T-helper 1 cell treated with Interleukin-12 subunit alpha and Interleukin-12 subunit beta and Interleukin-4 antibody, amounts not matched to agents 30 ng/mL and 1 ng/mL, for 36 hours (primary cell): ENCODE results near the gene FAM204A. TPM values are rescaled to one million over a fixed set of nuclear protein-coding genes. Genes with fewer than 3 reads are reported as not detected.

Experiments
- intact Hi-C: fragments of 100-400 bp; cut with micrococcal nuclease; formaldehyde crosslinking; loops from one replicate; pipeline ENCODE4 v1.15.1; 2024
- total RNA-seq: library from RNA; stranded (reverse); gene quantifications from 2 replicates; pipeline ENCODE4 v1.2.3, GENCODE V29; 2022

FAM204A gene
- total RNA-seq, 1 donor from 2014 or later, result 58.7 TPM

- intact Hi-C loops, result no loop called here
Observed at GRCh38 chr10:118286051-118286838, 55.9 kb downstream of the FAM204A start.

GRCh38 chr10:118282670-118283069, 59.5 kb downstream of the FAM204A start:
- intact Hi-C loops, result no loop called here

DNA sequence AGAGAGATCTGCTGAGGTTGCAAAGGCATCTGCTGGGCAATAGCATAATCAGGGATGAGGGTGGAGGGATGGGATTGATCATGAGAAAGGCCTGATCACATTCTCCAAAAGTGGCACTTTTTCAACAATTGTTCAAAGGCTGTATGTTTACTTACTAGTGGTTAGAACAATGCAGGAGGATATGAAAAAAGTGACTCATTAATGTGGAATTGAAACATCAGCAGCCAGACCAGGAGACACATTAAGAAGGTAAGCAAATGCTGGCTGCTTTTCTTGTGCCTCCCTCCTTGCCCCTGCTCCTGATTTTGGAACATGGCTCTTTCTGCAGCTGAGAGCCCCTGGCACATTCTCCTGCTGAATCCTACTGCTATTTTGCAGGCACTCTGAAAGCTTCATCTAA, 63.5 kb downstream of the FAM204A start:
- intact Hi-C loops, result no loop called here

- intact Hi-C loops, result no loop called here
Observed at GRCh38 chr10:118277871-118278270, 64.3 kb downstream of the FAM204A start.

- intact Hi-C loops, result no loop called here
Observed at GRCh38 chr10:118276727-118277126, 65.4 kb downstream of the FAM204A start.

- intact Hi-C loops, result no loop called here
Observed at GRCh38 chr10:118276204-118276603, 65.9 kb downstream of the FAM204A start.

DNA sequence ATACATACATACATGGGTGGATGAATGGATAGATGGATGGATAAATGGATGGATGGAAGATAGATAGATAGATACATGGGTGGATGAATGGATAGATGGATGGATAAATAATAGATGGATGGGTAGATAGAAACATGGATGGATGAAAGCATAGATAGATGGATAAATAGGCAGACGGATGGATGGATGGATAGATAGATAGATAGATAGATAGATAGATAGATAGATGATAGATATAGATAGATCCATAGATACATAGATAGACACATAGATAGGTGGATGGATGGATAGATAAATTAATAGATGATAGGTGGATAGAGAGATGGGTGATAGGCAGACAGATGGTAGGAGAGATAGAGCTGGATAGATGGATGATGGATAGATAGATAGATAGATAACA, 68.5 kb downstream of the FAM204A start:
- intact Hi-C loops, result no loop called here

DNA sequence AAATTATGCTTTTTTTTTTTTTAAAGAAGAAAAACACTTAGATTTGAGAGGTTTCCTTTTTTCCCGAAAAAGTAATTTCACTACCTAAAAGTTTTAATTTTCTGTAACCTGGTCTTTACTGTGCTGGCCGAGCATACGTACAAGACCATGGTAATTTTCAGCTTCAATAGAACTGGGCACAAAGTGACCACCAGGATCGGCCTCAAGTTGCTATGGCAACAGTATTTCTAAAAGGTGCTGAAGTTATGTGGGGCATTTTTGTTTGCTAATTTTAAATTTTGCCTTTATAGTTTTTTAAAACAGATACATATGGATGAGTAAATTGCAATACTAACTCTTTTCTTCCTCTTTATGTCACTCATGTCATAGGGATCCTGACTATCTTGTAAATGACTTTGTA, 69.4 kb downstream of the FAM204A start:
- intact Hi-C loops, result no loop called here

- intact Hi-C loops, result no loop called here
Observed at GRCh38 chr10:118272149-118272721, 69.9 kb downstream of the FAM204A start.

- intact Hi-C loops, result no loop called here
Observed at GRCh38 chr10:118271671-118272070, 70.5 kb downstream of the FAM204A start.

GRCh38 chr10:118266098-118266748, 75.9 kb downstream of the FAM204A start:
- intact Hi-C loops, result no loop called here

DNA sequence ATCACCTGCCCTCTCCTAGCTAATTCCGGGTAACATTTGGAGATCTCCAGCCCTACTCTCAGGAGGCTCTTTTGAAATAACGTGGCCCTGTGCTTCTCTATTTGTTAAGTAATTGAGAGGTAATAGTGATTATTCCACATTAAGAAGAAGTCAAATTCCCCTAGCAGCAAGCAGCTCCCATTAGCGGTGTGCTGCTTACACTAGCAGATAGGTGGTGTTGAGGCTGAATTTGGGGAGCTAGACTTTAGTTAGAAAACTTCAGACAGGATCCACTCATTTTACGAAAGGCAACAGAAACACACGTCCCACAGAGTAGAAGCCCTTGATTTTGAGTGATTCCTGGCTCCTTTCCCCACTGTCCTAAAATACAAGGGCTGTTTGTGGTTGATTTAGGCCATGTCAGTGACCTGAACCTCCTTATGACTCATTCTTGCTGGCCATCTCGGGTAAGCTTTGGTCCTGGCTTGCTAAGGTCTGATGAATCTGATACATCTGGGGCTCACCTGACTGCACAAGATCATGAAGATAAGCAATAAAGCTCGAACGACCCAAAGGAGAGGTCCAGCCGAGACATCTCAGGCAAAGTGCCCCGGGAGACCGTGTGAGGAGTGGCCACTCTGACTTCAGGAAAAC, 77.2 kb downstream of the FAM204A start:
- intact Hi-C loops, result no loop called here

DNA sequence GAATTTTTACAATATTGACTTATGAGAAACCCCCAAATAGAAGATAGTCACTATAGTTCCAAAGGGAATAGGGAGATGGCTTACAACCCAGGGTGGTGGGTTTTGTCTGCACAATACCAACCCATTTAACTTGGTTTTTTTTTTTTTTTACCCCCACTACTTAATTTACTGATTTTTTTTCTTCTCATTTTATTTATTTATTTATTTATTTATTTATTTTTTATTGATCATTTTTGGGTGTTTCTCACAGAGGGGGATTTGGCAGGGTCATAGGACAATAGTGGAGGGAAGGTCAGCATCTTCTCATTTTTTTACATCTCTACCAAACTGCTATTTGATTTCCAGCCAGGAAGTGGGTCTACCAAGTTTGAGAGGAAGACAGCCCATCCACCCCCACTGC, 77.9 kb downstream of the FAM204A start:
- intact Hi-C loops, result no loop called here

GRCh38 chr10:118262538-118262937, 79.6 kb downstream of the FAM204A start:
- intact Hi-C loops, result no loop called here

DNA sequence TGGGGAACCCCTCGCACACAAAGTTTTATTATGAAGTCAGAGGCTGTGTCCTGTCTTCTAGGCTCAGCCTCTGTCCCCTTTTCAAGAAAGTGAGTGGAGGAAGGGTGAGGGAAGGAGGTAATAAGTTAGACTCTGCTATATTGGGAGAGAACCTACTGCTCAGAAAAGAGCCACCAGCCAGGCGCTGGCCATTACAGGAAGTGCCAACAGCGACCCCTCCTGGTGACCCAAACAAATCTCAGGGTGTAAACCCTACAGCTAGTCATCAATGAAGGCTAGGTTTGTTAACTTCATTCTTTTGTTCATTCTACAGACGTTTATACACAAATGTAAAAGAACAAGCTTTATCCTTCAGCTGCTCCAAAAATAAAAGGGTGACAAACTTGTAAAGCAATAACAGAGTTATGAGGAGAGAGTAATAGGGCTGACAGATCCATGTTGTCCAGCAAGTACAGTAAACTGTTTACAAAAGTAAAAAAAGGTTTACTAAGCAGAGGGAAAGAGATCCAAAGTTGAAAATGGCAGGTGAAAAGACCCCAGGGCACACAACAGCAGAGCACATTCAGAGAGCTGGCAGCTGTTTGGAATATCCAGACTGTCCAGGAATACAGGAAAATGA, 82.7 kb downstream of the FAM204A start:
- intact Hi-C loops, result loop anchor here (1.0 kb wide), 2 partner anchors 758 to 763 kb away; no protein-coding TSS in a partner anchor

DNA sequence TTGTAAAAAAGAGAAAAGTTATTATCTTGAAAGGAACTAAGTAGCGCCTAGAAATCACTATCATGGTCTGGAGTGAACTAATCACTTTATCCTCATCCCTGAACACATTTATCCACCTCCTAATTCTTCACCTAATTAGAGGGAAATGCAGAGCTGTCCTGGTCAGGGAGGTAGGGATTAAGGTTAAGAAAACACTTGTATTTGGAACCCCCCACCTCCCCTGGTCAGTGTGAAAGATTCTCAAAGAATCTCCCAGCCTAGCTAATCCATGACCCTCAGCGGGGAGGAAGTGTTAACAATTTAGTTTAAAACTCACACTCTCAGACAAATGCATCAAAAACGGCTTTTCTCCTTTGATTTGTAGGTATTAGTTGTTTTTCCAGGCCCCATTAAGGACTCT, 83.8 kb downstream of the FAM204A start:
- intact Hi-C loops, result no loop called here

- intact Hi-C loops, result no loop called here
Observed at GRCh38 chr10:118256825-118257570, 85.1 kb downstream of the FAM204A start.

DNA sequence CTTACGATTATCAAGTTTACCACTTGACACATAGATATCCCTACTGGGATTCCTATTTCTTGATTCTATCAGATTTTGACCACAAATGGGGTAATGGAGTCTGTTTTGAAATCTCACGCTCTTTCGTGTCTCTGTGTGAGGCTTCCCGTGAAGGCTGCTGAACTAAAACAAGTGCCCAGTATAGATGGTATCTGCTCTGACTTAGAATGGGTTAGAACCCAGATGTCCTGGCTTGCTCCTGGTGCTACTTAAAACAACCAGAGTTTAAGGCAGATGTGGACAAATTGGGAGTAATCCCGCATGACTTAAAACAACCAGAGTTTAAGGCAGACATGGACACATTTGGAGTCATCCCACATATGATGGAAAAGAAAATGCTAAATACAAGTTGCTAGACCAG, 85.9 kb downstream of the FAM204A start:
- intact Hi-C loops, result no loop called here

DNA sequence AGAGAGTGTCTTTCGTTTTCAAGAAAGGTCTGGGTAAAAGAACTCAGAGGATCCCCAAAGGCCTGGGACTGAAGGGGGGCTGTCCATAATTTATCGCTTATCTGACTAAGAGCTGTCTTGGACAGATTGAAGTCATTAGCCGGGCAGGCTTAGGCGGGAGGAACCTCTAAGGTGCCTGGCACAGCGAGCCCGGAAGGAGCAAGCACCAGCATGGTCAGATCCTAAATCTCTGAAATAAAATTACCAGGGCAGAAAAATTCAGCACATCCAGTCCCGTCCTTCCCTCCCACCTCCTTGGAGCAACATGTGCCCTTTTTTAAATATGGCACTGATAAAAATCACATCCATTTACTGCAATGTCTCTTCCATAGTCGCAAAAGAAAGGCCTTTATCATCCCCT, 86.8 kb downstream of the FAM204A start:
- intact Hi-C loops, result no loop called here

DNA sequence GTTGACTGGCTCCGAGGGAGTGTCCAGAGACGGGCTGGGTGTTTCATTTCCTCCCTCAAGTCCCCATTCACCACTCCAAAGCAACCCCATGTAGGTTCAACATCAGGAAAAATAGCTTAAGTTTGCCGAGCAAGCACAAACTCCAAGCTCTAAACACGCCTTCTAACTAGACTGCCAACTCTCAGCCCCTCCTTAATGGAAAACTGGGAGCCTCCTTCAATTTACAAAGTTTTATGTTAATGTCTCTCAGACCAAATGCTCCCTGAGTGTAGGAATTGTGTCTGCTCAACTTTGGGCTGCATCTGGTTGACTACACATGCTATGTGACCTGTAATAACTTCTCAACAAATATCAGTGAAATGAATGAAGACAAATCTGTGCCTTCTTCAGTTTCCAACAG, 87.5 kb downstream of the FAM204A start:
- intact Hi-C loops, result no loop called here

DNA sequence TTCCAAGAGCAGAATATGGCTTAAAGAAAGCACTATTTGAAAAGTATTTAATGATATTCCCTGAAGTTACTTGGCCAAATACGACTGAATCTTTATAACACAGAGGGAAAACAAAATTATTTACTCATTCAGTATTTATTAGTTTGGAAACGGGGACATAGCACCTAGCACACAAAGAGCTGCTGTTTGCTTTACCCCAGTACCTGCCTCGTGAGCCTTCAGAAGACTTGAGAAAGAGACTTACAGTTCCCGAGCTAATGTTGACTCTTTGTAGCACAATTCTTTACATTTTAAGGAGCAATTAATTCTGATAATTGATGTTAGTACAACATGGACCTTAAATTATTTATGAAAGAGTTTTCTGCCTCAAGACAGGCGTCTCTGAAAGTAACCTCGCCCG, 88.7 kb downstream of the FAM204A start:
- intact Hi-C loops, result no loop called here
